ENCODE measurements around the gene FOXL3. TPM values are rescaled to one million over a fixed set of nuclear protein-coding genes. Genes with fewer than 3 reads are reported as not detected.

The FOXL3 gene
- total RNA-seq, 1 donor from 2014 or later = not detected

DNA sequence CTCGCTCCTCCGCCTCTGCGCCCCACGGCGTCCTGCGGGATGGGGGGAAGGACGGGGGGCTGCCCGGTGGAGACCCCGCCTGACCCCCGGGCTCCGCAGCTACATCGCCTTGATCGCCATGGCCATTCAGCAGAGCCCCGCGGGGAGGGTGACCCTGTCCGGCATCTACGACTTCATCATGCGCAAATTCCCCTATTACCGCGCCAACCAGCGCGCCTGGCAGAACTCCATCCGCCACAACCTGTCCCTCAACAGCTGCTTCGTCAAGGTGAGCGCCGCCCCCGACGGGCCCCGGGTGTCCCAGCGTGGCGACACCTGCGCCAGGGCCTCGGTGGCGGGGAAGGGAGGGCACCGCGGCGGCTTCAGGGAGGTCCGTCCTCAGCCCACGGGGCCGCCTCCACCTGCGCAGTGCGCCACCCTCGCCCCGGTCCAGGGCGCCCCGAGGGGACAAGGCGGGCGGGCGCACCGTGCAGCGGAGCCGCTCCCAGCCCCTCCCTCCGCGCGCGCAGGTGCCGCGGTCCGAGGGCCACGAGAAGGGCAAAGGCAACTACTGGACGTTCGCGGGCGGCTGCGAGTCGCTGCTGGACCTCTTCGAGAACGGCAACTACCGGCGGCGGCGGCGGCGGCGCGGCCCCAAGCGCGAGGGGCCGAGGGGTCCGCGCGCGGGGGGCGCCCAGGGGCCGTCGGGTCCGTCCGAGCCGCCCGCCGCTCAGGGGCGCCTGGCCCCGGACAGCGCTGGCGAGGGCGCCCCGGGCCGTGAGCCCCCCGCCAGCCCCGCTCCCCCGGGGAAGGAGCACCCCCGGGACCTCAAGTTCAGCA is 793 bp downstream of the FOXL3 start:
- Mint-ChIP-seq H3K4me3 (no peak overlapping the region), H3K9me3 (no peaks in the 10 kb centered on the region), H3K36me3 (ENCODE audit: low read depth) (no peaks in the 10 kb centered on the region), H3K4me1 (no peaks in the 10 kb centered on the region), H3K27me3 (ENCODE audit: low read depth) (peaks cover 61% of the 10 kb centered on the region), H3K27ac (ENCODE audit: unreplicated experiment) (no peak overlapping the region)
- DNase-seq (ENCODE audit: low read depth, low spot score) = no peak
- TF ChIP-seq, protein P1, sequence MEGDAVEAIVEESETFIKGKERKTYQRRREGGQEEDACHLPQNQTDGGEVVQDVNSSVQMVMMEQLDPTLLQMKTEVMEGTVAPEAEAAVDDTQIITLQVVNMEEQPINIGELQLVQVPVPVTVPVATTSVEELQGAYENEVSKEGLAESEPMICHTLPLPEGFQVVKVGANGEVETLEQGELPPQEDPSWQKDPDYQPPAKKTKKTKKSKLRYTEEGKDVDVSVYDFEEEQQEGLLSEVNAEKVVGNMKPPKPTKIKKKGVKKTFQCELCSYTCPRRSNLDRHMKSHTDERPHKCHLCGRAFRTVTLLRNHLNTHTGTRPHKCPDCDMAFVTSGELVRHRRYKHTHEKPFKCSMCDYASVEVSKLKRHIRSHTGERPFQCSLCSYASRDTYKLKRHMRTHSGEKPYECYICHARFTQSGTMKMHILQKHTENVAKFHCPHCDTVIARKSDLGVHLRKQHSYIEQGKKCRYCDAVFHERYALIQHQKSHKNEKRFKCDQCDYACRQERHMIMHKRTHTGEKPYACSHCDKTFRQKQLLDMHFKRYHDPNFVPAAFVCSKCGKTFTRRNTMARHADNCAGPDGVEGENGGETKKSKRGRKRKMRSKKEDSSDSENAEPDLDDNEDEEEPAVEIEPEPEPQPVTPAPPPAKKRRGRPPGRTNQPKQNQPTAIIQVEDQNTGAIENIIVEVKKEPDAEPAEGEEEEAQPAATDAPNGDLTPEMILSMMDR (conservative IDR thresholded peaks at IDR 0.05) = no peak

GRCh38 chr7:291373-292092 is 1.6 kb downstream of the FOXL3 start:
- Mint-ChIP-seq H3K27ac (ENCODE audit: unreplicated experiment) (no peak overlapping the region), H3K4me3 (no peak overlapping the region), H3K27me3 (ENCODE audit: low read depth) (peaks cover 59% of the 10 kb centered on the region), H3K36me3 (ENCODE audit: low read depth) (no peaks in the 10 kb centered on the region), H3K4me1 (no peaks in the 10 kb centered on the region), H3K9me3 (no peaks in the 10 kb centered on the region)
- TF ChIP-seq, protein P1 (conservative IDR thresholded peaks at IDR 0.05) = no peak
- DNase-seq (ENCODE audit: low read depth, low spot score) = no peak

GRCh38 chr7:292226-292625 is 2.3 kb downstream of the FOXL3 start:
- TF ChIP-seq, protein P1 (conservative IDR thresholded peaks at IDR 0.05) = no peak
- Mint-ChIP-seq H3K9me3 (no peaks in the 10 kb centered on the region), H3K4me3 (no peak overlapping the region), H3K27ac (ENCODE audit: unreplicated experiment) (no peak overlapping the region), H3K27me3 (ENCODE audit: low read depth) (peaks cover 55% of the 10 kb centered on the region), H3K36me3 (ENCODE audit: low read depth) (no peaks in the 10 kb centered on the region), H3K4me1 (no peaks in the 10 kb centered on the region)
- no peak for DNase-seq (ENCODE audit: low read depth, low spot score)

DNA sequence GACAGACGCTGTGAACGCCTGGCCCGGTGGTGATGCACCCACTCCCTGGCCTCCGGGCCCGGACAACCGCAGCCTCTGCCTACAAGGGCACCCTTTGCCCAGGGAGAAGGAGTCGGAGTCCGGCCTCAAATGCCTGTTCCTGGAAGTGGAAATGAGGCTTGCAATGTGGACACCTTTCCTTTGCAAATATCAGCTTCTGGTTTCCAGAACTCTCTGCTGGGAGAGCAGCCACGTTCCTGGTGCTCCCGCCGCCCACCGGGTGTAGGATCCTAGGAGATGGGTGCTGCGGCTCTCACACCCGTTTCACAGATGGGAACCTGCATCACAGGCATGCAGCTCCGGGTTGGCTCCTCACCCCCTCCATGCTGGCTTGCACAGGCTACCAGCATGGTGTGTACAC is 2.9 kb downstream of the FOXL3 start:
- DNase-seq (ENCODE audit: low read depth, low spot score) = no peak
- no peaks in the 10 kb centered on the region for H3K4me1 Mint-ChIP-seq
- no peaks in the 10 kb centered on the region for H3K9me3 Mint-ChIP-seq
- TF ChIP-seq, protein P1 (conservative IDR thresholded peaks at IDR 0.05) = no peak
- H3K27ac Mint-ChIP-seq (ENCODE audit: unreplicated experiment) = no peak overlapping the region
- H3K4me3 Mint-ChIP-seq = no peak overlapping the region
- H3K36me3 Mint-ChIP-seq (ENCODE audit: low read depth) = no peaks in the 10 kb centered on the region
- peaks cover 49% of the 10 kb centered on the region for H3K27me3 Mint-ChIP-seq (ENCODE audit: low read depth)

GRCh38 chr7:293681-294439 is 3.9 kb downstream of the FOXL3 start:
- no peak for DNase-seq (ENCODE audit: low read depth, low spot score)
- H3K36me3 Mint-ChIP-seq (ENCODE audit: low read depth) = no peaks in the 10 kb centered on the region
- no peaks in the 10 kb centered on the region for H3K4me1 Mint-ChIP-seq
- no peak overlapping the region for H3K27ac Mint-ChIP-seq (ENCODE audit: unreplicated experiment)
- TF ChIP-seq, protein P1 (conservative IDR thresholded peaks at IDR 0.05) = no peak
- peaks cover 39% of the 10 kb centered on the region for H3K27me3 Mint-ChIP-seq (ENCODE audit: low read depth)
- no peaks in the 10 kb centered on the region for H3K9me3 Mint-ChIP-seq
- H3K4me3 Mint-ChIP-seq = no peak overlapping the region

Measured in neural crest cell (in vitro differentiated cells).